Keratinocyte (primary cell): Measurements from ENCODE around the gene ERBB3. TPM values are rescaled to one million over a fixed set of nuclear protein-coding genes. Genes with fewer than 3 reads are reported as not detected.

Experiments
- DNase-seq: peaks from one replicate; pipeline ENCODE4 v3.0.0-alpha.2; 2011; ENCODE audit warnings: low read depth, missing footprints, low spot score
- FAIRE-seq: peaks from 2 replicates; lab custom pipeline; 2011; peaks lifted over from hg19 to GRCh38; lab: Jason Lieb, UNC
- H2AFZ ChIP-seq: 2 replicates; pipeline ENCODE4 v1.6.0; 2012; ENCODE audit warnings: low read length, control low read depth, inconsistent platforms; ENCODE audit not compliant: control insufficient read depth
- H3K27ac ChIP-seq: 2 replicates; pipeline ENCODE4 v1.5.1; 2011; ENCODE audit warnings: low read length; ENCODE audit not compliant: control insufficient read depth, insufficient read depth
- H3K27me3 ChIP-seq: 3 replicates; pipeline ENCODE4 v1.6.0; 2011; ENCODE audit warnings: low read length; ENCODE audit not compliant: control insufficient read depth, insufficient read depth; ENCODE audit errors: extremely low read depth
- H3K36me3 ChIP-seq, 2 experiments: 2 replicates in 1 of 2; 3 replicates in 1 of 2; pipeline ENCODE4 v1.5.1; 2011; ENCODE audit warnings: low read length in 2 of 2, mild to moderate bottlenecking in 1 of 2; ENCODE audit not compliant: control insufficient read depth in 2 of 2, insufficient read depth in 2 of 2; ENCODE audit errors: extremely low read depth in 1 of 2
- H3K4me1 ChIP-seq: 3 replicates; pipeline ENCODE4 v1.5.1; 2011; ENCODE audit warnings: low read length; ENCODE audit not compliant: control insufficient read depth, insufficient read depth; ENCODE audit errors: extremely low read depth
- H3K4me2 ChIP-seq: 3 replicates; pipeline ENCODE4 v1.6.0; 2011; ENCODE audit warnings: low read depth, low read length; ENCODE audit not compliant: control insufficient read depth, insufficient read depth; ENCODE audit errors: extremely low read depth
- H3K4me3 ChIP-seq, 3 experiments: fragments of 200-600 bp in 1 of 3; sonication (generic) in 1 of 3; 2 replicates in 2 of 3; 3 replicates in 1 of 3; pipeline ENCODE4 v1.5.1; 2011 to 2016; ENCODE audit warnings: low read length in 3 of 3, mild to moderate bottlenecking in 3 of 3, control low read depth in 2 of 3, inconsistent platforms in 1 of 3, low read depth in 1 of 3, mixed read lengths in 1 of 3, mixed run types in 1 of 3, moderate library complexity in 1 of 3; ENCODE audit not compliant: control insufficient read depth in 2 of 3, insufficient read depth in 2 of 3; ENCODE audit errors: extremely low read depth in 1 of 3
- H3K79me2 ChIP-seq: 2 replicates; pipeline ENCODE4 v1.6.0; 2012; ENCODE audit warnings: low read length; ENCODE audit not compliant: control insufficient read depth, insufficient read depth
- H3K9ac ChIP-seq: 3 replicates; pipeline ENCODE4 v1.6.0; 2011; ENCODE audit warnings: low read length; ENCODE audit not compliant: control insufficient read depth, insufficient read depth; ENCODE audit errors: extremely low read depth
- H3K9me1 ChIP-seq: 3 replicates; pipeline ENCODE4 v1.6.0; 2011; ENCODE audit warnings: low read length; ENCODE audit not compliant: control insufficient read depth, insufficient read depth; ENCODE audit errors: extremely low read depth
- H3K9me3 ChIP-seq: 2 replicates; pipeline ENCODE4 v1.5.1; 2012; ENCODE audit warnings: low read depth, low read length; ENCODE audit not compliant: control insufficient read depth
- H4K20me1 ChIP-seq: 3 replicates; pipeline ENCODE4 v1.6.0; 2011; ENCODE audit warnings: low read length; ENCODE audit not compliant: control insufficient read depth, insufficient read depth; ENCODE audit errors: extremely low read depth
- CTCF ChIP-seq, 3 experiments: IDR thresholded peaks in 1 of 3; conservative IDR thresholded peaks in 1 of 3; optimal IDR thresholded peaks in 1 of 3; 2 replicates in 2 of 3; 3 replicates in 1 of 3; pipeline versions ENCODE3 to v1.5.1; 2011; ENCODE audit warnings: low read length in 3 of 3, mild to moderate bottlenecking in 3 of 3, moderate library complexity in 2 of 3, control low read depth in 1 of 3, inconsistent platforms in 1 of 3; ENCODE audit not compliant: insufficient read depth in 2 of 3; ENCODE audit errors: extremely low read depth in 1 of 3
- EZH2 ChIP-seq: IDR thresholded peaks from one replicate; pipeline ENCODE4 v1.6.1; 2012; ENCODE audit warnings: inconsistent platforms, mild to moderate bottlenecking, low read length, moderate library complexity
- dilution Hi-C: fragments of 300-500 bp; cut with MboI; formaldehyde crosslinking; loops from one replicate; pipeline ENCODE4 v1.7.0; 2020; ENCODE audit warnings: low sequenced_read_pairs; ENCODE audit not compliant: extremely low pct_ligation_motif_present
- polyA plus RNA-seq, 5 experiments: library from polyadenylated mRNA; depleted of rRNA in 3 of 5; stranded (reverse) in 3 of 5; stranded (forward) in 1 of 5; unstranded in 1 of 5; fragments of >200 nt; gene quantifications; 1 replicate in 1 of 5; 2 replicates in 3 of 5; 3 replicates in 1 of 5; pipeline versions ENCODE4 v1.2.1 to v1.2.3, GENCODE V29; 2011 to 2012; ENCODE audit warnings: missing spikeins in 2 of 5, low read depth in 1 of 5, low replicate concordance in 1 of 5

Gene ERBB3
- polyA plus RNA-seq, 1 donor (not counting 4 experiments of a cell fraction or from before 2014, with no cell fraction given) = 16.4 TPM

GRCh38 chr12:56104109-56104814 is 24.3 kb downstream of the ERBB3 start, which contains the start of gene PA2G4:
Gene PA2G4 (plus strand): TSS chr12:56104559. CDS start chr12:56104738, 179 bp downstream.
- H3K4me3 ChIP-seq = peak within 1 kb of the TSS; percentile 79 to 95 (median 93)
- dilution Hi-C loops = no loop called here
- TF ChIP-seq CTCF (optimal IDR thresholded peaks at IDR 0.05 in 1 of 3, IDR thresholded peaks at IDR 0.05 in 1 of 3, conservative IDR thresholded peaks at IDR 0.05 in 1 of 3; ENCODE audit: extremely low read depth in 1 of 3, insufficient read depth in 2 of 3, low read length in 3 of 3) = no peak
- TF ChIP-seq EZH2 = no peak
- H3K4me1 ChIP-seq = peaks cover 21% of the 10 kb centered on the region
- no peaks in the 10 kb centered on the region for H3K9me3 ChIP-seq
- DNase-seq = peak; percentile 94
- no peak for FAIRE-seq
- peak within 1 kb of the TSS; percentile 80 for H2AFZ ChIP-seq
- peaks cover 6% of the 10 kb centered on the region for H4K20me1 ChIP-seq
- H3K27me3 ChIP-seq = no peaks in the 10 kb centered on the region
- H3K4me2 ChIP-seq = peak within 1 kb of the TSS; percentile 100
- no peaks in the 10 kb centered on the region for H3K9me1 ChIP-seq
- peak within 1 kb of the TSS; percentile 95 for H3K9ac ChIP-seq
- H3K36me3 ChIP-seq = peaks cover 17 to 27% of the 10 kb centered on the region in 2 experiments
- peaks cover 37% of the 10 kb centered on the region for H3K79me2 ChIP-seq
- peak within 1 kb of the TSS; percentile 76 for H3K27ac ChIP-seq

GRCh38 chr12:56104815-56105608 is 25.0 kb downstream of the ERBB3 start:
- Histone ChIP-seq H3K9me1 (no peaks in the 10 kb centered on the region), H3K4me1 (peaks cover 26% of the 10 kb centered on the region), H3K27me3 (no peaks in the 10 kb centered on the region), H4K20me1 (peaks cover 6% of the 10 kb centered on the region), H2AFZ (peak overlapping the region; percentile 80), H3K9ac (peak overlapping the region; percentile 95), H3K27ac (peak overlapping the region; percentile 76), H3K9me3 (no peaks in the 10 kb centered on the region), H3K36me3 (peaks cover 17 to 30% of the 10 kb centered on the region in 2 experiments), H3K79me2 (peaks cover 37% of the 10 kb centered on the region), H3K4me2 (peak overlapping the region; percentile 100), H3K4me3 (peak overlapping the region; percentile 68 to 95 (median 93))
- no peak for TF ChIP-seq EZH2
- peak in 1 of 3 experiments; percentile 18 for TF ChIP-seq CTCF (optimal IDR thresholded peaks at IDR 0.05 in 1 of 3, IDR thresholded peaks at IDR 0.05 in 1 of 3, conservative IDR thresholded peaks at IDR 0.05 in 1 of 3; ENCODE audit: extremely low read depth in 1 of 3, insufficient read depth in 2 of 3, low read length in 3 of 3)
- no peak for DNase-seq
- no peak for FAIRE-seq
- dilution Hi-C loops = no loop called here
